GM12892 (cell line): ENCODE data around the gene UBXN2A.
"Not testable (repeated sequence)": the region's sequence is repeated elsewhere in the genome, so short reads cannot be mapped to it uniquely, and the experiment has no call there.

ENCODE experiments used
- DNase-seq: peaks from one replicate; pipeline ENCODE4 v3.0.0; 2011; ENCODE audit not compliant: insufficient read length
- FAIRE-seq: peaks from 2 replicates; lab custom pipeline; 2011; peaks lifted over from hg19 to GRCh38; lab: Jason Lieb, UNC
- POLR2A ChIP-seq: IDR thresholded peaks from 2 replicates; pipeline ENCODE4 v1.6.1; 2011; ENCODE audit warnings: low read depth, low read length, control low read depth
- POLR2AphosphoS5 ChIP-seq: IDR thresholded peaks from 2 replicates; pipeline ENCODE4 v1.6.1; 2011; ENCODE audit warnings: low read depth, low read length, control low read depth
- TAF1 ChIP-seq: IDR thresholded peaks from 2 replicates; pipeline ENCODE4 v1.6.1; 2011; ENCODE audit warnings: low read depth, mild to moderate bottlenecking, control low read depth, low read length, borderline replicate concordance

Gene UBXN2A

GRCh38 chr2:24009680-24010476, 69.6 kb downstream of the UBXN2A start, which contains the start of gene MFSD2B:
Gene MFSD2B (plus strand): TSS chr2:24010085. CDS start chr2:24010097, 12 bp downstream.
- FAIRE-seq (no peak), DNase-seq (peak; percentile 41)
- TF ChIP-seq TAF1 (no peak), POLR2AphosphoS5 (no peak), POLR2A (no peak)

GRCh38 chr2:24010477-24011249, 70.4 kb downstream of the UBXN2A start:
- FAIRE-seq (no peak), DNase-seq (no peak)
- TF ChIP-seq POLR2AphosphoS5: no peak
- no peak for TF ChIP-seq POLR2A
- TF ChIP-seq TAF1: no peak

- DNase-seq (no peak), FAIRE-seq (no peak)
- TF ChIP-seq POLR2A: no peak
These were observed 71.2 kb downstream of the UBXN2A start for GRCh38 chr2:24011250-24012104.

- FAIRE-seq (no peak), DNase-seq (no peak)
- TF ChIP-seq POLR2A (no peak), TAF1 (no peak), POLR2AphosphoS5 (no peak)
These were observed 72.4 kb downstream of the UBXN2A start for GRCh38 chr2:24012521-24013188.

- FAIRE-seq: not testable (repeated sequence)
These were observed 74.6 kb downstream of the UBXN2A start for GRCh38 chr2:24014902-24015301.

GRCh38 chr2:24015562-24016375, 75.5 kb downstream of the UBXN2A start:
- no peak for TF ChIP-seq TAF1
- no peak for TF ChIP-seq POLR2AphosphoS5
- TF ChIP-seq POLR2A: no peak
- FAIRE-seq (no peak), DNase-seq (no peak)

More at GRCh38 chr2:24014902-24015301, 74.6 kb downstream of the UBXN2A start:
- DNase-seq: not testable (repeated sequence)

GRCh38 chr2:24016376-24016761, 76.1 kb downstream of the UBXN2A start:
- FAIRE-seq (no peak), DNase-seq (no peak)
- TF ChIP-seq POLR2A (no peak), POLR2AphosphoS5 (no peak), TAF1 (no peak)

- DNase-seq (no peak), FAIRE-seq (no peak)
- no peak for TF ChIP-seq TAF1
- no peak for TF ChIP-seq POLR2A
- TF ChIP-seq POLR2AphosphoS5: no peak
These were observed 76.8 kb downstream of the UBXN2A start for GRCh38 chr2:24016853-24017703.

- TF ChIP-seq TAF1: no peak
- TF ChIP-seq POLR2A: no peak
- no peak for TF ChIP-seq POLR2AphosphoS5
- DNase-seq (no peak), FAIRE-seq (no peak)
These were observed 77.4 kb downstream of the UBXN2A start for GRCh38 chr2:24017711-24018110.

GRCh38 chr2:24018241-24018640, 78.0 kb downstream of the UBXN2A start:
- no peak for FAIRE-seq
- no peak for TF ChIP-seq POLR2A
- no peak for TF ChIP-seq POLR2AphosphoS5
- TF ChIP-seq TAF1: no peak

More at GRCh38 chr2:24018241-24018640, 78.0 kb downstream of the UBXN2A start:
- no peak for DNase-seq
